ENCODE data around the gene AP3B2.
"Not testable (repeated sequence)": the region's sequence is repeated elsewhere in the genome, so short reads cannot be mapped to it uniquely, and the experiment has no call there.

The AP3B2 gene

GRCh38 chr15:82715003-82715402 lies 5.3 kb upstream of the AP3B2 start:
- peaks cover 2% of the 10 kb centered on the region for H3K27me3 ChIP-seq (ENCODE audit: control insufficient read depth, insufficient read depth, low read length)
- H3K36me3 ChIP-seq (ENCODE audit: control insufficient read depth, insufficient read depth, low read length): no peaks in the 10 kb centered on the region
- no peak overlapping the region for H3K4me3 ChIP-seq (ENCODE audit: low read length)
- H3K4me1 ChIP-seq (ENCODE audit: control insufficient read depth, insufficient read depth, low read length): no peaks in the 10 kb centered on the region
- no peak overlapping the region for H3K9ac ChIP-seq (ENCODE audit: low read length)
- H3K27ac ChIP-seq (ENCODE audit: low read depth, low read length): no peak overlapping the region

- Histone ChIP-seq H3K27me3 (ENCODE audit: control insufficient read depth, insufficient read depth, low read length) (peaks cover 2% of the 10 kb centered on the region), H3K4me3 (ENCODE audit: low read length) (no peak overlapping the region), H3K9ac (ENCODE audit: low read length) (no peak overlapping the region), H3K36me3 (ENCODE audit: control insufficient read depth, insufficient read depth, low read length) (no peaks in the 10 kb centered on the region), H3K27ac (ENCODE audit: low read depth, low read length) (no peak overlapping the region), H3K4me1 (ENCODE audit: control insufficient read depth, insufficient read depth, low read length) (no peaks in the 10 kb centered on the region)
Observed at GRCh38 chr15:82714016-82714415, 4.3 kb upstream of the AP3B2 start.

GRCh38 chr15:82712036-82712435 lies 2.4 kb upstream of the AP3B2 start:
- no peak overlapping the region for H3K27ac ChIP-seq (ENCODE audit: low read depth, low read length)
- H3K4me1 ChIP-seq (ENCODE audit: control insufficient read depth, insufficient read depth, low read length): no peaks in the 10 kb centered on the region
- no peak overlapping the region for H3K4me3 ChIP-seq (ENCODE audit: low read length)
- no peaks in the 10 kb centered on the region for H3K36me3 ChIP-seq (ENCODE audit: control insufficient read depth, insufficient read depth, low read length)
- no peak overlapping the region for H3K9ac ChIP-seq (ENCODE audit: low read length)
- H3K27me3 ChIP-seq (ENCODE audit: control insufficient read depth, insufficient read depth, low read length): peaks cover 2% of the 10 kb centered on the region

GRCh38 chr15:82710926-82711490 lies 1.3 kb upstream of the AP3B2 start:
- Histone ChIP-seq H3K9ac (ENCODE audit: low read length) (no peak overlapping the region), H3K27me3 (ENCODE audit: control insufficient read depth, insufficient read depth, low read length) (peaks cover 2% of the 10 kb centered on the region), H3K4me1 (ENCODE audit: control insufficient read depth, insufficient read depth, low read length) (no peaks in the 10 kb centered on the region), H3K36me3 (ENCODE audit: control insufficient read depth, insufficient read depth, low read length) (no peaks in the 10 kb centered on the region), H3K27ac (ENCODE audit: low read depth, low read length) (no peak overlapping the region), H3K4me3 (ENCODE audit: low read length) (no peak overlapping the region)

GRCh38 chr15:82710208-82710555 lies 507 bp upstream of the AP3B2 start:
- peaks cover 2% of the 10 kb centered on the region for H3K27me3 ChIP-seq (ENCODE audit: control insufficient read depth, insufficient read depth, low read length)
- H3K27ac ChIP-seq (ENCODE audit: low read depth, low read length): no peak overlapping the region
- H3K36me3 ChIP-seq (ENCODE audit: control insufficient read depth, insufficient read depth, low read length): no peaks in the 10 kb centered on the region
- H3K4me3 ChIP-seq (ENCODE audit: low read length): peak overlapping the region; percentile 73
- no peaks in the 10 kb centered on the region for H3K4me1 ChIP-seq (ENCODE audit: control insufficient read depth, insufficient read depth, low read length)
- no peak overlapping the region for H3K9ac ChIP-seq (ENCODE audit: low read length)

- H3K27ac ChIP-seq (ENCODE audit: low read depth, low read length): no peak overlapping the region
- no peaks in the 10 kb centered on the region for H3K4me1 ChIP-seq (ENCODE audit: control insufficient read depth, insufficient read depth, low read length)
- H3K27me3 ChIP-seq (ENCODE audit: control insufficient read depth, insufficient read depth, low read length): no peaks in the 10 kb centered on the region
- H3K9ac ChIP-seq (ENCODE audit: low read length): no peak overlapping the region
- H3K4me3 ChIP-seq (ENCODE audit: low read length): peak overlapping the region; percentile 1
- no peaks in the 10 kb centered on the region for H3K36me3 ChIP-seq (ENCODE audit: control insufficient read depth, insufficient read depth, low read length)
Observed at GRCh38 chr15:82709081-82709420, 624 bp downstream of the AP3B2 start.

- not testable (repeated sequence) for H3K9ac ChIP-seq (ENCODE audit: low read length); H3K27ac ChIP-seq (ENCODE audit: low read depth, low read length); H3K36me3 ChIP-seq (ENCODE audit: control insufficient read depth, insufficient read depth, low read length); H3K4me1 ChIP-seq (ENCODE audit: control insufficient read depth, insufficient read depth, low read length); H3K4me3 ChIP-seq (ENCODE audit: low read length); H3K27me3 ChIP-seq (ENCODE audit: control insufficient read depth, insufficient read depth, low read length)
Observed at GRCh38 chr15:82705856-82706255, 3.8 kb downstream of the AP3B2 start.

- Histone ChIP-seq H3K27me3 (ENCODE audit: control insufficient read depth, insufficient read depth, low read length) (no peaks in the 10 kb centered on the region), H3K4me3 (ENCODE audit: low read length) (no peak overlapping the region)
Observed at GRCh38 chr15:82699726-82700125, 9.9 kb downstream of the AP3B2 start.

GRCh38 chr15:82698711-82699345 lies 10.8 kb downstream of the AP3B2 start:
- Histone ChIP-seq H3K4me1 (ENCODE audit: control insufficient read depth, insufficient read depth, low read length) (no peaks in the 10 kb centered on the region), H3K27me3 (ENCODE audit: control insufficient read depth, insufficient read depth, low read length) (no peaks in the 10 kb centered on the region), H3K9ac (ENCODE audit: low read length) (no peak overlapping the region), H3K27ac (ENCODE audit: low read depth, low read length) (no peak overlapping the region), H3K36me3 (ENCODE audit: control insufficient read depth, insufficient read depth, low read length) (no peaks in the 10 kb centered on the region), H3K4me3 (ENCODE audit: low read length) (no peak overlapping the region)

More at GRCh38 chr15:82699726-82700125, 9.9 kb downstream of the AP3B2 start:
- Histone ChIP-seq H3K36me3 (ENCODE audit: control insufficient read depth, insufficient read depth, low read length) (no peaks in the 10 kb centered on the region), H3K9ac (ENCODE audit: low read length) (no peak overlapping the region), H3K4me1 (ENCODE audit: control insufficient read depth, insufficient read depth, low read length) (no peaks in the 10 kb centered on the region), H3K27ac (ENCODE audit: low read depth, low read length) (no peak overlapping the region)

- Histone ChIP-seq H3K9ac (ENCODE audit: low read length) (no peak overlapping the region), H3K4me3 (ENCODE audit: low read length) (no peak overlapping the region), H3K4me1 (ENCODE audit: control insufficient read depth, insufficient read depth, low read length) (no peaks in the 10 kb centered on the region), H3K27me3 (ENCODE audit: control insufficient read depth, insufficient read depth, low read length) (no peaks in the 10 kb centered on the region), H3K27ac (ENCODE audit: low read depth, low read length) (no peak overlapping the region), H3K36me3 (ENCODE audit: control insufficient read depth, insufficient read depth, low read length) (no peaks in the 10 kb centered on the region)
Observed at GRCh38 chr15:82697735-82698407, 11.8 kb downstream of the AP3B2 start.

GRCh38 chr15:82692171-82692570 lies 17.5 kb downstream of the AP3B2 start:
- H3K27ac ChIP-seq (ENCODE audit: low read depth, low read length): no peak overlapping the region
- H3K4me3 ChIP-seq (ENCODE audit: low read length): no peak overlapping the region
- no peaks in the 10 kb centered on the region for H3K27me3 ChIP-seq (ENCODE audit: control insufficient read depth, insufficient read depth, low read length)
- H3K4me1 ChIP-seq (ENCODE audit: control insufficient read depth, insufficient read depth, low read length): no peaks in the 10 kb centered on the region
- no peak overlapping the region for H3K9ac ChIP-seq (ENCODE audit: low read length)
- H3K36me3 ChIP-seq (ENCODE audit: control insufficient read depth, insufficient read depth, low read length): no peaks in the 10 kb centered on the region

- H3K36me3 ChIP-seq (ENCODE audit: control insufficient read depth, insufficient read depth, low read length): no peaks in the 10 kb centered on the region
- H3K27me3 ChIP-seq (ENCODE audit: control insufficient read depth, insufficient read depth, low read length): no peaks in the 10 kb centered on the region
- H3K27ac ChIP-seq (ENCODE audit: low read depth, low read length): no peak overlapping the region
- no peaks in the 10 kb centered on the region for H3K4me1 ChIP-seq (ENCODE audit: control insufficient read depth, insufficient read depth, low read length)
- H3K9ac ChIP-seq (ENCODE audit: low read length): no peak overlapping the region
- H3K4me3 ChIP-seq (ENCODE audit: low read length): no peak overlapping the region
Observed at GRCh38 chr15:82689147-82689546, 20.5 kb downstream of the AP3B2 start.

GRCh38 chr15:82688691-82689090 lies 21.0 kb downstream of the AP3B2 start:
- H3K4me3 ChIP-seq (ENCODE audit: low read length): no peak overlapping the region
- H3K9ac ChIP-seq (ENCODE audit: low read length): no peak overlapping the region
- H3K36me3 ChIP-seq (ENCODE audit: control insufficient read depth, insufficient read depth, low read length): no peaks in the 10 kb centered on the region
- no peaks in the 10 kb centered on the region for H3K4me1 ChIP-seq (ENCODE audit: control insufficient read depth, insufficient read depth, low read length)
- no peak overlapping the region for H3K27ac ChIP-seq (ENCODE audit: low read depth, low read length)
- no peaks in the 10 kb centered on the region for H3K27me3 ChIP-seq (ENCODE audit: control insufficient read depth, insufficient read depth, low read length)

All from rectal smooth muscle tissue (tissue), 1 donor.